OCI-LY1 (cell line): Measurements from ENCODE around the gene DIP2C.

Source experiments
- EZH2 ChIP-seq: fragments of 200-600 bp; sonication (generic), shearing (Covaris generic); IDR thresholded peaks from 2 replicates; pipeline ENCODE4 v1.8.0; 2017; ENCODE audit warnings: borderline replicate concordance, mixed run types, mild to moderate bottlenecking, antibody characterized with exemption, low read length, moderate library complexity, mixed read lengths
- TF ChIP-seq, protein P1 (sequence below): fragments of 200-600 bp; sonication (generic), shearing (Covaris generic); IDR thresholded peaks from 2 replicates; pipeline ENCODE4 v1.5.1; 2017; ENCODE audit warnings: mild to moderate bottlenecking, antibody characterized with exemption, low read length, moderate library complexity, mixed read lengths

DNA sequence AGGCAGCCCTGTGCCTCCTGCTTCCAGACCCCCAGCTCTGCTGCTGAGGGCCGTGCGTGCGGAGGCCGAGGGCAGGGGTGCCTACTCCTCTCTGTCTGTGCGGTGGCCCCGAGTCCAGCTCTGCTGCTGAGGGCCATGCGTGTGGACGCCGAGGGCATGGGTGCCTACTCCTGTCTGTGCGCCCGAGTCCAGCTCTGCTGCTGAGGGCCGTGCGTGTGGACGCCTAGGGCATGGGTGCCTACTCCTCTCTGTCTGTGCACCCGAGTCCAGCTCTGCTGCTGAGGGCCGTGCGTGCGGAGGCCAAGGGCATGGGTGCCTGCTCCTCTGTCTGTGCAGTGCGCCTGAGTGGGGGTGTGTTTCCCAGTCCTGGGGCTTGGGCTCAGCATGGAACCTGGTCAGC, 411.5 kb downstream of the DIP2C start:
- TF ChIP-seq, protein P1, sequence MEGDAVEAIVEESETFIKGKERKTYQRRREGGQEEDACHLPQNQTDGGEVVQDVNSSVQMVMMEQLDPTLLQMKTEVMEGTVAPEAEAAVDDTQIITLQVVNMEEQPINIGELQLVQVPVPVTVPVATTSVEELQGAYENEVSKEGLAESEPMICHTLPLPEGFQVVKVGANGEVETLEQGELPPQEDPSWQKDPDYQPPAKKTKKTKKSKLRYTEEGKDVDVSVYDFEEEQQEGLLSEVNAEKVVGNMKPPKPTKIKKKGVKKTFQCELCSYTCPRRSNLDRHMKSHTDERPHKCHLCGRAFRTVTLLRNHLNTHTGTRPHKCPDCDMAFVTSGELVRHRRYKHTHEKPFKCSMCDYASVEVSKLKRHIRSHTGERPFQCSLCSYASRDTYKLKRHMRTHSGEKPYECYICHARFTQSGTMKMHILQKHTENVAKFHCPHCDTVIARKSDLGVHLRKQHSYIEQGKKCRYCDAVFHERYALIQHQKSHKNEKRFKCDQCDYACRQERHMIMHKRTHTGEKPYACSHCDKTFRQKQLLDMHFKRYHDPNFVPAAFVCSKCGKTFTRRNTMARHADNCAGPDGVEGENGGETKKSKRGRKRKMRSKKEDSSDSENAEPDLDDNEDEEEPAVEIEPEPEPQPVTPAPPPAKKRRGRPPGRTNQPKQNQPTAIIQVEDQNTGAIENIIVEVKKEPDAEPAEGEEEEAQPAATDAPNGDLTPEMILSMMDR, result no peak
- no peak for TF ChIP-seq EZH2
